Endothelial cell of umbilical vein (primary cell): ENCODE data around the gene CYP4V2. TPM values are rescaled to one million over a fixed set of nuclear protein-coding genes. Genes with fewer than 3 reads are reported as not detected.

Experiments
- BruUV-seq: library from RNA; stranded (reverse); fragments of 400-500 nt; replicated peaks from 2 replicates; lab custom pipeline; 2021; lab: Mats Ljungman, UMichigan
- CTCF ChIA-PET: fragments of 300-600, 350-600 bp; sonication (Branson Sonifier 250); formaldehyde crosslinking; loops from one replicate; lab custom pipeline; 2021; ENCODE audit warnings: antibody characterized with exemption, inconsistent platforms; lab: Charles Lee
- POLR2A ChIA-PET: fragments of 300-600, 350-600 bp; sonication (Branson Sonifier 250); formaldehyde crosslinking; loops from one replicate; lab custom pipeline; 2021; ENCODE audit warnings: antibody characterized with exemption, inconsistent platforms; lab: Charles Lee
- DNase-seq: peaks from one replicate; pipeline ENCODE4 v3.0.0-alpha.2; 2011; ENCODE audit warnings: low read depth, low spot score
- FAIRE-seq: peaks from 2 replicates; lab custom pipeline; 2011; peaks lifted over from hg19 to GRCh38; lab: Jason Lieb, UNC
- H2AFZ ChIP-seq: 2 replicates; pipeline ENCODE4 v1.6.0; 2012; ENCODE audit warnings: low read depth, low read length, control low read depth, inconsistent platforms
- H3K27ac ChIP-seq: 2 replicates; pipeline ENCODE4 v1.5.1; 2011; ENCODE audit warnings: low read depth, mild to moderate bottlenecking, control low read depth, low read length, moderate library complexity; ENCODE audit not compliant: insufficient read depth
- H3K27me3 ChIP-seq, 2 experiments: 2 replicates each; pipeline versions ENCODE4 v1.6.0 to v1.6.1; 2011; ENCODE audit warnings: low read length in 2 of 2, mixed read lengths in 1 of 2; ENCODE audit not compliant: control insufficient read depth in 2 of 2, insufficient read depth in 2 of 2
- H3K36me3 ChIP-seq, 2 experiments: 2 replicates in 1 of 2; 3 replicates in 1 of 2; pipeline ENCODE4 v1.5.1; 2011; ENCODE audit warnings: low read length in 2 of 2, mild to moderate bottlenecking in 1 of 2, moderate library complexity in 1 of 2; ENCODE audit not compliant: control insufficient read depth in 2 of 2, insufficient read depth in 2 of 2; ENCODE audit errors: extremely low read depth in 1 of 2
- H3K4me1 ChIP-seq: 3 replicates; pipeline ENCODE4 v1.5.1; 2011; ENCODE audit warnings: mild to moderate bottlenecking, low read length; ENCODE audit not compliant: control insufficient read depth, insufficient read depth; ENCODE audit errors: extremely low read depth
- H3K4me2 ChIP-seq: 2 replicates; pipeline ENCODE4 v1.6.1; 2011; ENCODE audit warnings: low read length, control low read depth, mixed read lengths; ENCODE audit not compliant: insufficient read depth
- H3K4me3 ChIP-seq, 3 experiments: fragments of 200-600 bp in 1 of 3; sonication (generic), shearing (Covaris generic) in 1 of 3; replicated peaks in 1 of 3; 2 replicates each; pipeline ENCODE4 v1.5.1; 2011 to 2016; ENCODE audit warnings: control low read depth in 3 of 3, low read length in 3 of 3, mild to moderate bottlenecking in 2 of 3, inconsistent platforms in 1 of 3, low read depth in 1 of 3, moderate library complexity in 1 of 3; ENCODE audit not compliant: insufficient read depth in 1 of 3
- H3K79me2 ChIP-seq: 2 replicates; pipeline ENCODE4 v1.6.0; 2012; ENCODE audit warnings: low read length, inconsistent platforms; ENCODE audit not compliant: control insufficient read depth, insufficient read depth
- H3K9ac ChIP-seq: replicated peaks from 2 replicates; pipeline ENCODE3; 2011; ENCODE audit warnings: low read length, control low read depth; ENCODE audit not compliant: insufficient read depth; ENCODE audit errors: extremely low read depth
- H3K9me1 ChIP-seq: replicated peaks from 3 replicates; pipeline ENCODE4 v1.6.0; 2011; ENCODE audit warnings: mild to moderate bottlenecking, low read length; ENCODE audit not compliant: control insufficient read depth, insufficient read depth; ENCODE audit errors: extremely low read depth
- H3K9me3 ChIP-seq: replicated peaks from 2 replicates; pipeline ENCODE4 v1.5.1; 2012; ENCODE audit warnings: low read length, inconsistent platforms; ENCODE audit not compliant: control insufficient read depth, insufficient read depth
- H4K20me1 ChIP-seq: replicated peaks from 2 replicates; pipeline ENCODE3; 2011; ENCODE audit warnings: mild to moderate bottlenecking, low read length; ENCODE audit not compliant: control insufficient read depth, insufficient read depth; ENCODE audit errors: extremely low read depth
- CTCF ChIP-seq, 2 donors: IDR thresholded peaks; 1 replicate in 1 of 2; 2 replicates in 1 of 2; pipeline ENCODE4 v1.5.1; 2011; ENCODE audit warnings: low read length in 2 of 2, mild to moderate bottlenecking in 2 of 2, moderate library complexity in 2 of 2, control low read depth in 1 of 2, inconsistent platforms in 1 of 2, low read depth in 1 of 2; ENCODE audit not compliant: insufficient read depth in 1 of 2; ENCODE audit errors: extremely low read depth in 1 of 2
- EZH2 ChIP-seq: IDR thresholded peaks from 2 replicates; pipeline ENCODE4 v1.6.1; 2012; ENCODE audit warnings: borderline replicate concordance, low read depth, mild to moderate bottlenecking, moderate library complexity, low read length, inconsistent platforms; ENCODE audit not compliant: severe bottlenecking
- FOS ChIP-seq: IDR thresholded peaks from 2 replicates; pipeline ENCODE4 v1.6.1; 2011; ENCODE audit warnings: mild to moderate bottlenecking, low read length, moderate library complexity, borderline replicate concordance; ENCODE audit not compliant: insufficient read depth
- GATA2 ChIP-seq: IDR thresholded peaks from 2 replicates; pipeline ENCODE4 v1.7.0; 2011; ENCODE audit warnings: low read depth, mild to moderate bottlenecking, moderate library complexity, mixed read lengths, low read length; ENCODE audit not compliant: insufficient read length, insufficient read depth
- JUN ChIP-seq: IDR thresholded peaks from 2 replicates; pipeline ENCODE4 v1.6.1; 2011; ENCODE audit warnings: borderline replicate concordance, low read depth; ENCODE audit not compliant: insufficient read length, insufficient read depth
- MYC ChIP-seq: IDR thresholded peaks from one replicate; pipeline ENCODE4 v1.6.1; 2011; ENCODE audit warnings: mild to moderate bottlenecking, low read depth, low read length
- POLR2A ChIP-seq: IDR thresholded peaks from 2 replicates; pipeline ENCODE4 v1.6.1; 2012; ENCODE audit warnings: low read depth, mild to moderate bottlenecking, control low read depth, low read length
- POLR2AphosphoS5 ChIP-seq: IDR thresholded peaks from 2 replicates; pipeline ENCODE4 v1.6.1; 2012; ENCODE audit warnings: low read depth, mild to moderate bottlenecking, control low read depth, low read length, moderate library complexity; ENCODE audit not compliant: insufficient read depth
- dilution Hi-C: fragments of 300-500 bp; cut with MboI; formaldehyde crosslinking; loops from one replicate; pipeline ENCODE4 v1.15.0; 2019; ENCODE audit warnings: low sequenced_read_pairs; ENCODE audit not compliant: extremely low pct_ligation_motif_present
- intact Hi-C: fragments of 100-400 bp; cut with micrococcal nuclease; formaldehyde crosslinking; loops from one replicate; pipeline ENCODE4 v1.10.0; 2022
- polyA plus RNA-seq, 4 experiments: library from polyadenylated mRNA; depleted of rRNA in 3 of 4; stranded (reverse) in 3 of 4; unstranded in 1 of 4; fragments of >200 nt; gene quantifications; 2 replicates each; pipeline versions ENCODE4 v1.2.1 to v1.2.3, GENCODE V29; 2011 to 2012; ENCODE audit warnings: missing spikeins in 1 of 4
- total RNA-seq: library from RNA; stranded (reverse); gene quantifications from 2 replicates; pipeline ENCODE4 v1.2.3, GENCODE V29; 2021
- TF ChIP-seq, protein P1 (sequence below): IDR thresholded peaks from 2 replicates; pipeline ENCODE4 v1.6.1; 2011; ENCODE audit not compliant: insufficient read depth, insufficient read length

The CYP4V2 gene
- total and polyA plus RNA-seq, 2 donors (not counting 3 experiments of a cell fraction or from before 2014, with no cell fraction given) = 0.28 to 1.7 TPM

GRCh38 chr4:186225848-186226247 is 34.5 kb downstream of the CYP4V2 start:
- H2AFZ ChIP-seq = no peak overlapping the region
- H3K27ac ChIP-seq = no peak overlapping the region
- no peak for DNase-seq
- no peaks in the 10 kb centered on the region for H4K20me1 ChIP-seq
- H3K9me1 ChIP-seq = no peaks in the 10 kb centered on the region
- ChIA-PET POLR2A (no interaction called here), CTCF (no interaction called here)
- no peaks in the 10 kb centered on the region for H3K4me1 ChIP-seq
- H3K9me3 ChIP-seq = no peaks in the 10 kb centered on the region
- intact Hi-C loops = no loop called here
- H3K4me2 ChIP-seq = no peak overlapping the region
- no peak overlapping the region for H3K4me3 ChIP-seq
- no peak for FAIRE-seq
- H3K36me3 ChIP-seq = no peaks in the 10 kb centered on the region
- H3K79me2 ChIP-seq = no peaks in the 10 kb centered on the region
- TF ChIP-seq CTCF (IDR thresholded peaks at IDR 0.05; ENCODE audit: extremely low read depth in 1 of 2, insufficient read depth in 1 of 2, low read depth in 1 of 2, low read length in 2 of 2) (no peak), POLR2AphosphoS5 (no peak), MYC (no peak), GATA2 (no peak), JUN (no peak), EZH2 (no peak), FOS (no peak), POLR2A (no peak)
- TF ChIP-seq, protein P1, sequence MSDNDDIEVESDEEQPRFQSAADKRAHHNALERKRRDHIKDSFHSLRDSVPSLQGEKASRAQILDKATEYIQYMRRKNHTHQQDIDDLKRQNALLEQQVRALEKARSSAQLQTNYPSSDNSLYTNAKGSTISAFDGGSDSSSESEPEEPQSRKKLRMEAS = no peak
- no peak overlapping the region for H3K9ac ChIP-seq
- no peaks in the 10 kb centered on the region for H3K27me3 ChIP-seq
- no TSS peak for BruUV-seq
- dilution Hi-C loops = no loop called here
